GM19035 (cell line): ENCODE results near the gene BACE2.

Experiments
- ATAC-seq: cut with Tn5 transposase; IDR thresholded peaks from one replicate; pipeline ENCODE4 v1.9.1; 2021; ENCODE audit not compliant: unreplicated experiment

Gene BACE2

GRCh38 chr21:41147979-41148355 is 20.0 kb upstream of the BACE2 start:
- no peak for ATAC-seq

- ATAC-seq: no peak
Measured at GRCh38 chr21:41148798-41149197, 19.2 kb upstream of the BACE2 start.

GRCh38 chr21:41149199-41149598 is 18.8 kb upstream of the BACE2 start:
- no peak for ATAC-seq

- ATAC-seq: no peak
Measured at GRCh38 chr21:41152147-41152546, 15.8 kb upstream of the BACE2 start.

GRCh38 chr21:41153443-41153842 is 14.5 kb upstream of the BACE2 start:
- no peak for ATAC-seq

- no peak for ATAC-seq
Measured at GRCh38 chr21:41156142-41156541, 11.8 kb upstream of the BACE2 start.

- ATAC-seq: no peak
Measured at GRCh38 chr21:41158026-41158425, 9.9 kb upstream of the BACE2 start.

GRCh38 chr21:41160036-41160435 is 7.9 kb upstream of the BACE2 start:
- no peak for ATAC-seq

GRCh38 chr21:41161428-41161827 is 6.5 kb upstream of the BACE2 start:
- ATAC-seq: no peak

GRCh38 chr21:41162096-41162495 is 5.9 kb upstream of the BACE2 start:
- no peak for ATAC-seq

GRCh38 chr21:41163091-41163490 is 4.9 kb upstream of the BACE2 start:
- ATAC-seq: no peak

- no peak for ATAC-seq
Measured at GRCh38 chr21:41164052-41164451, 3.9 kb upstream of the BACE2 start.

- no peak for ATAC-seq
Measured at GRCh38 chr21:41164981-41165655, 2.8 kb upstream of the BACE2 start.

GRCh38 chr21:41166884-41167283 is 1.1 kb upstream of the BACE2 start:
- ATAC-seq: no peak

- ATAC-seq: no peak
Measured at GRCh38 chr21:41168391-41169257, 664 bp downstream of the BACE2 start.

- no peak for ATAC-seq
Measured at GRCh38 chr21:41169258-41169576, 1.3 kb downstream of the BACE2 start.

GRCh38 chr21:41169701-41170100 is 1.7 kb downstream of the BACE2 start:
- no peak for ATAC-seq

- ATAC-seq: no peak
Measured at GRCh38 chr21:41170442-41170841, 2.5 kb downstream of the BACE2 start.

GRCh38 chr21:41170859-41171609 is 3.1 kb downstream of the BACE2 start:
- ATAC-seq: no peak

GRCh38 chr21:41175080-41175479 is 7.1 kb downstream of the BACE2 start:
- ATAC-seq: no peak

GRCh38 chr21:41176846-41177245 is 8.9 kb downstream of the BACE2 start:
- ATAC-seq: no peak

- ATAC-seq: no peak
Measured at GRCh38 chr21:41180752-41181151, 12.8 kb downstream of the BACE2 start.
